Activated CD8-positive, alpha-beta memory T cell treated with anti-CD3 and anti-CD28 coated beads, Interleukin-2, amount 50 U/mL, for 4 hours (primary cell): ENCODE measurements around the gene HFE.
"Not testable (repeated sequence)": the region's sequence is repeated elsewhere in the genome, so short reads cannot be mapped to it uniquely, and the experiment has no call there.

Experiments used
- DNase-seq: peaks from one replicate; pipeline ENCODE4 v3.0.0-alpha.2; 2020

HFE gene

DNA sequence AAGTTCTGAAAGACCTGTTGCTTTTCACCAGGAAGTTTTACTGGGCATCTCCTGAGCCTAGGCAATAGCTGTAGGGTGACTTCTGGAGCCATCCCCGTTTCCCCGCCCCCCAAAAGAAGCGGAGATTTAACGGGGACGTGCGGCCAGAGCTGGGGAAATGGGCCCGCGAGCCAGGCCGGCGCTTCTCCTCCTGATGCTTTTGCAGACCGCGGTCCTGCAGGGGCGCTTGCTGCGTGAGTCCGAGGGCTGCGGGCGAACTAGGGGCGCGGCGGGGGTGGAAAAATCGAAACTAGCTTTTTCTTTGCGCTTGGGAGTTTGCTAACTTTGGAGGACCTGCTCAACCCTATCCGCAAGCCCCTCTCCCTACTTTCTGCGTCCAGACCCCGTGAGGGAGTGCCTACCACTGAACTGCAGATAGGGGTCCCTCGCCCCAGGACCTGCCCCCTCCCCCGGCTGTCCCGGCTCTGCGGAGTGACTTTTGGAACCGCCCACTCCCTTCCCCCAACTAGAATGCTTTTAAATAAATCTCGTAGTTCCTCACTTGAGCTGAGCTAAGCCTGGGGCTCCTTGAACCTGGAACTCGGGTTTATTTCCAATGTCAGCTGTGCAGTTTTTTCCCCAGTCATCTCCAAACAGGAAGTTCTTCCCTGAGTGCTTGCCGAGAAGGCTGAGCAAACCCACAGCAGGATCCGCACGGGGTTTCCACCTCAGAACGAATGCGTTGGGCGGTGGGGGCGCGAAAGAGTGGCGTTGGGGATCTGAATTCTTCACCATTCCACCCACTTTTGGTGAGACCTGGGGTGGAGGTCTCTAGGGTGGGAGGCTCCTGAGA, at the start of gene HFE:
TSS of gene HFE (plus strand) at position 146 of the 832 bp plus-strand sequence. CDS start at position 158, 12 bp downstream.
- peak; percentile 28 for DNase-seq

GRCh38 chr6:26041946-26042345, 45.3 kb upstream of the HFE start:
- no peak for DNase-seq

DNA sequence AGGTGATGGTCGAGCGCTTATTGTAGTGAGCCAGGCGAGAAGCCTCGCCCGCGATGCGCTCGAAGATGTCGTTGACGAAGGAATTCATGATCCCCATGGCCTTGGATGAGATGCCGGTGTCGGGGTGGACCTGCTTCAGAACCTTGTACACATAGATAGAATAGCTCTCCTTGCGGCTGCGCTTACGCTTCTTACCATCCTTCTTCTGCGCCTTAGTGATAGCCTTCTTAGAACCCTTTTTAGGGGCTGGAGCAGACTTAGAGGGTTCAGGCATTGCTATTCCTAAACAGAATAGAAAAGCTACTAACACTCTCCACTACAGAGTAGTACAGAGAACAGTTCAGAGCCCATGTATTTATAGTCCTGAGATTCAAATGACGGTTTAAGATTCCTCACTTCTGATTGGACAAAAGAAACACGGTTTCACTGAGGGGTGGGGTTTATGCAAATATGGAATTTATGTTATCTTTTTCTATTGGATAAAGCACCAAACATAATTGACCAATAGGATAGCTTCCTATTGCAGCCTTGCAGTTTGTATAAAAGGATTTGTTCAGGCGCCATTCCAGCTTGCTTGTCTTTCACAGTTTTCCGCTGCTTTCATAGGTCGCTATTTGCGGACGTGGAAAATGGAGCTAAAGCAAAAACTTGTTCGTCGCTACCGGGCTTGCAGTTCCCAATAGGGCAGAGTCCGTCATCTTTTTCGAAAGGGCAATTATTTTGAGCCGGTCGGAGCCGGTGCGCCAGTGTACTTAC, 43.7 kb upstream of the HFE start:
- DNase-seq, result peak; percentile 39

DNA sequence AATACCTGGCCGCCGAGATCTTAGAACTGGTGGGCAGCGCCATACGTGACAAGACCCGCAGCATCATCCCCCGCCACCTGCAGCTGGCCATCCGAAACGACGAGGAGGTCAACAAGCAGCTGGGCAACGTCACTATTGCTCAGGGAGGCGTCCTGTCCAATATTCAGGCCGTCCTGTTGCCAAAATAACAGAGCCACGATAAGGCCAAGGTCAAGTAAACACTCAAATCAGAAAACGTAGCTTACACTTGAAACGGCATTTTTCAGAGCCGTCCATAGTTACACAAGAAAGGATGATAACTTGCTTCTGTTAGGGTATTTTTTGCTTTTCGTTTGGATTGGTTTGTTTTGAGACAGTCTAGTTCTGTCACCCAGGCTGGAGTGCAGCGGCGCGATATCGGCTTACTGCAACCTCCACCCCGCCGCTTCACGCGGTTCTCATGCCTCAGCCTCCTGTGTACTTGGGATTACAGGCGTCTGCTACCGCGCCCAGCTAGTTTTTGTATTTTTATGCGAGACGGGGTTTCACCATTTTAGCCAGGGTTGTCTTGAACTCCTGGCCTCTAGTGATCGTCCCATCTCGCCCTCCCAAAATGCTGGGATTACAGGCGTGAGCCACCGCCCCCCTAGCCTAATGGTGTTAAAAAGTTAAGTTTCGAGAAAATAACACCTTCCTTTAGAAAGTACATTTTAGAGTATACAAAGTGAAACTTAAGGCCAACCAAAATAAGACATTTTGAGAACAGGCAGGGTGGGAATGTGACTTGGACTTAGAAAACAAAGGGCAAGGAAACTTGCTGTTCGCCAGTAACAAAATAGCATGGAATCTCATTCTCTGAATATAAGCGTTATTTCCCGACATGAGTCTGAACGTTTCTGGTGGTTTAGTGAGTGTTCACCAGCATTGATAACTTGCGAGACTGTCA, 42.8 kb upstream of the HFE start:
- DNase-seq, result peak; percentile 28

- peak; percentile 66 for DNase-seq
These were observed 41.9 kb upstream of the HFE start for GRCh38 chr6:26045065-26045927.

GRCh38 chr6:26045928-26046368, 41.3 kb upstream of the HFE start:
- no peak for DNase-seq

DNA sequence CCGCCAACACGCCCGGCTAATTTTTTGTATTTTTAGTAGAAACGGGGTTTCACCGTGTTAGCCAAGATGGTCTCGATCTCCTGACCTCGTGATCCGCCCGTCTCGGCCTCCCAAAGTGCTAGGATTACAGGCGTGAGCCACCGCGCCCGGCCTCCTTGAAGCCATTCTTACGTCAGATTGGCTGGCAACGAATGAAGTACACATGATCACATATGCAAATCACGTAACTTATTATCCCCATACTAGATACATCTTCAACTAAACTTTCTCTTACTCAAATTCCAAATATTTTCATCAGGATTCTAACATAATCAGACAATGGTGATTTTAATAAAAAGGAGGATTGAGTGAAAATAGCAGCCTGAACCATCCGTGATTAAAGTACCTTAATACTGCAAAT, 39.9 kb upstream of the HFE start:
- DNase-seq, result not testable (repeated sequence)

DNA sequence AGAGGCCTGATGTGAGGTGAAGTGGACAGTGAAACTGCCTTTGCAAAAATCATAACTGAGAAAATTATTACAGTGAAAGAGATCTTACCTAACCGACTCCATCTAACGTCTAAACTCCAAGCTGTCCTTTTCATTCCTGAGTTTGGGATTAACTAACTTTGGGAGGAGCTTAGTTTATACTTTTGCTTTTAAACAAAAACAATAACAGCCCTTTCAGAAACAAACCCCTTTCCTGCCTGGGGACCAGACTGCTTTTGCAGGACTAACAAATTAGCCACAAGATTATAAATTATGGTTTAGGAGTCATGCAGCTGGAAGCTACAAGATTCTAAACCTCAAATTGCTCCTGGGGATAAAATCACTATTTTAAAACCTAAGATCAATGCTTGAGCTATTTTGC, 38.6 kb upstream of the HFE start:
- DNase-seq, result no peak

DNA sequence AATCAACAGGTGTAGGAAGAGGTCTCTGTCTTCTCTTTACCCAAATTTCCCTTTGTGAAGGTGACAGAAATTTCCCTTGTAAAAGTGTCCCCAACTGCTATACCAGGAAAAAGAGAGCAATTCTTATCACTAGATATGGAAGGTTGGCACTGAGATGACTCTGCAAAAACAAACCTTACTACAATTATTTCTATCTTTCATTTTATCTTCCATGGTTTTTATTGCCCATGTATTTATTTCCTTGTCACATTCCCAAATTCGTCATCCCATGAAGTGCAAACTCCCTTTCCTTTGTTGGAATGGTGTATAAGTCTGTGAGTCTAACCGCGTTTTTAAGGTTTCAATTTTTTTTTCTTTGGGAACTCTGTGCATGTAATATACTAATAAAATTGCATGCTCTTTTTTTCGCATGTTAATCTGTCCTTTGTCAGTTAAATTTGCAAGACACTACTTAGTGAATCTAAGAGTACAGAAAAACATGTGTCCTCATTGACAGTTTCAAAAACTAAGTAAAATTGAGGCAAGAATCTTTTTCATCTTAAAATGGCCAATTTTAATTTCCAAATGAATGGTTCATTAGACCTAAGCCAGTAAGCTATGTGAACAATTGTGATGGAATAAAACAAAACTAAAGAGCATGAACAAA, 35.4 kb upstream of the HFE start:
- no peak for DNase-seq

DNA sequence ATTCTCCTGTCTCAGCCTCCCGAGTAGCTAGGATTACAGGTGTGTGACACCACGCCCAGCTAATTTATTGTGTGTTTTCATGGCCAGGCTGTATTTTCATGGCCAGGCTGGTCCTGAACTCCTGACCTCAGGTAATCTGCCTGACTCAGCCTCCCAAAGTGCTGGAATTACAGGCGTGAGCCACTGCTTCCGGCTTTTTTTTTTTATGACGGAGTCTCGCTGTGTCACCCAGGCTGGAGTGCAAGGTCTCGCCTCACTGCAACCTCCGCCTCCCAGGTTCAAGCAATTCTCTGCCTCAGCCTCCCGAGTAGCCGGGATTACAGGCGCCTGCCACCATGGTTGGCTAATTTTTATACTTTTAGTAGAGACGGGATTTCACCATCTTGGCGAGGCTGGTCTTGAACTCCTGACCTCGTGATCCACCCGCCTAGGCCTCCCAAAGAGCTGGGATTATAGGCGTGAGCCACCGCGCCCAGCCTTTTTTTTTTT, 34.4 kb upstream of the HFE start:
- DNase-seq, result not testable (repeated sequence)

DNA sequence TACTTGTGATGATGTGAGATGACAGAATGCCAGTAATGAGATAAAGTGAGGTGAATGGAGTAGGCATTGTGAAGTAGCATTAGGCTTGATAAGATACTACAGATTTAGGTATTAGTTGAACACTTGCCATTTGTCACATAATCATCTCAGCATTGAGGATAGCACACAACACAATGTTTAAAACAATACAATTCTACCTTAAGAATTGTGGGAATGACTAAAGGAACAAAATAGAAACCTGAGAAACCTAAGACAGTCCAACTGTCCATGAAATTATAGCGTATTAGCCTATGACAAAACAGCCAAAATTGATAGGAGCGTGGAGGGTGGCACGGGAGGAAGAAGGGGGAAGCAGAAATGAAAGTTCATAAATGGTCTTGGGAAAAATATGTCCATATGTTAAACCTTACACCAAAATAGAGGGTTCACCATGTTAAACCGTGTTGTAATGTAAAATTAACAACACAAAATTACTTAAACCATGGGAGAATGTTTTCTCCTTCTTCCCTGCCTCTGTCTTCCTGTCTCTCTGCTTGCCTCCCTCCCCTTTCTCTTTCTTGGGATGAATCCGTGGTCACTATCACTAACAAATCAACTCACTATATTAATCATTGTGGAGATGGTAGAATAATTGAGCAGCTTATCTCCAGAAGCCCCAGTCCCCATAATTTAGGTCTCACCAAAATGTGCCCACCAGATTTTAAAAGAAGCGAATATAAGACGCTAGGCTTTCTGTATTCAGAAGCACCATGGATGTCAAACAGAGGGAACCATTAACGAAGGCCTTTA, 33.0 kb upstream of the HFE start:
- no peak for DNase-seq

DNA sequence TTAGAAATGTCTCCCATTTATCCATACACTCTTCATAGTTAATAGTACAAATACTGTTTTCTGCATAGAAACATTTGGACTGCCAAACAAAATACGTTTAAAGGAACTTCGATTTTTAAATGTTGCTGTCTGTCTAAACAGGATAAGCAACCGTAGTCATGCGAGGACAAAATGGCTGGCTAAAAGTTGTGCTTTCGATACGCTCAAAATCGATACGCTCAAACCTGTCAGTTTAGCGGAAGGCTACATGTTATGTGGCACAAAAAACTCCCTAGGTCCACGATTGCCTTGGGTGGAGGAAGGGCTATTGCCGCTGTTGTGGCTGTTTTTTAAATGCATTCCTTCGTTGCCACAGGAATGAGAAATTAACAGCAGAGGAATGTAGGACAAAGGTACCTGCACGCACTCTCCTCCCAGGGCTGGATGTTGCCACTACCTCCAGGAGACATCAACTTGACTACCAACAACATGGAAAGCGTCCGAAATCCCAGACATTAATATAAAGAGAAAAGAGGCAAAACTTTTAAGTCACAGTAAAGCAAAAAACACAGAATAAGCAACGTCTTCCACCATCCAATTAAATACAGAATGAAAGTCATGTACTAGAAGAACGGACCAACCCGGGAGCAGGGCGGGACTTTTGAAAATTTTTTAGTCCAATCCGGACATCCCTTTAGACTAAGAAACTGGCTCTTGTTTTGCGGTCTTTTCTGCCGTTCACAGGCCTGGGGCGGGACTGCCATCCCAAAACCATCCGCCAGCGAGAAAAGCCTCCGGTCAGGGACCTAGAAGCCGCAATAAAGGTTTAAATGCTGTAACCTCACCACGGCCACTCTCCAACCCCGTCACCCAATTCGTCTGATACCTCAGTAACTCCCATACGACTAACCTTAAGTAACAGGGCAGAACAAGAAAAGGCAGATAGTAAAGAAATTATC, 32.2 kb upstream of the HFE start:
- peak; percentile 69 for DNase-seq

GRCh38 chr6:26055719-26056582, 31.3 kb upstream of the HFE start:
- DNase-seq, result peak; percentile 73

GRCh38 chr6:26056583-26057350, 30.5 kb upstream of the HFE start:
- DNase-seq, result no peak

- no peak for DNase-seq
These were observed 29.3 kb upstream of the HFE start for GRCh38 chr6:26057899-26058298.

- DNase-seq, result not testable (repeated sequence)
These were observed 28.7 kb upstream of the HFE start for GRCh38 chr6:26058477-26059033.

- DNase-seq, result no peak
These were observed 27.3 kb upstream of the HFE start for GRCh38 chr6:26059941-26060340.
